CD14-positive monocyte (primary cell): ENCODE measurements around the gene SLC4A8. TPM values are rescaled to one million over a fixed set of nuclear protein-coding genes. Genes with fewer than 3 reads are reported as not detected.
A peak's percentile ranks its signal among the peaks of the same experiment; 100 is the strongest.

Experiments used
- DNase-seq, 3 donors: peaks; one replicate each; pipeline ENCODE4 v3.0.0-alpha.2; 2011 to 2022
- H2AFZ ChIP-seq: 2 replicates; pipeline ENCODE4 v1.6.0; 2012; ENCODE audit warnings: mild to moderate bottlenecking, low read depth, low read length, inconsistent platforms; ENCODE audit not compliant: insufficient read depth, poor library complexity, severe bottlenecking
- H3K27ac ChIP-seq, 2 donors: 1 replicate in 1 of 2; 2 replicates in 1 of 2; pipeline ENCODE4 v1.5.1; 2012 to 2013; ENCODE audit warnings: low read length in 2 of 2, control low read depth in 1 of 2, inconsistent platforms in 1 of 2, low read depth in 1 of 2, mild to moderate bottlenecking in 1 of 2
- H3K27me3 ChIP-seq, 2 donors: one replicate each; pipeline versions ENCODE4 v1.6.0 to v1.6.1; 2011 to 2013; ENCODE audit warnings: low read length in 2 of 2; ENCODE audit not compliant: control insufficient read depth in 2 of 2, insufficient read depth in 2 of 2
- H3K36me3 ChIP-seq, 2 donors: replicated peaks in 1 of 2; 1 replicate in 1 of 2; 2 replicates in 1 of 2; pipeline versions ENCODE4 v1.5.1 to v1.6.1; 2012 to 2013; ENCODE audit warnings: low read length in 2 of 2, control low read depth in 1 of 2, inconsistent platforms in 1 of 2, mild to moderate bottlenecking in 1 of 2; ENCODE audit not compliant: insufficient read depth in 2 of 2, control insufficient read depth in 1 of 2
- H3K4me1 ChIP-seq, 2 donors: 1 replicate in 1 of 2; 2 replicates in 1 of 2; pipeline versions ENCODE4 v1.5.1 to v1.6.1; 2012 to 2013; ENCODE audit warnings: low read length in 2 of 2, control low read depth in 1 of 2, inconsistent platforms in 1 of 2, mild to moderate bottlenecking in 1 of 2, moderate library complexity in 1 of 2; ENCODE audit not compliant: insufficient read depth in 2 of 2, control insufficient read depth in 1 of 2
- H3K4me2 ChIP-seq: replicated peaks from 2 replicates; pipeline ENCODE3; 2012; ENCODE audit warnings: low read length, moderate library complexity, mild to moderate bottlenecking; ENCODE audit not compliant: poor library complexity, severe bottlenecking; ENCODE audit errors: extremely low read depth
- H3K4me3 ChIP-seq, 3 experiments: fragments of 200-600 bp in 1 of 3; sonication (generic) in 1 of 3; replicated peaks in 1 of 3; 1 replicate in 2 of 3; 2 replicates in 1 of 3; pipeline ENCODE4 v1.5.1; 2011 to 2013; ENCODE audit warnings: low read length in 3 of 3, mild to moderate bottlenecking in 3 of 3, control low read depth in 2 of 3, low read depth in 2 of 3, inconsistent platforms in 1 of 3, moderate library complexity in 1 of 3
- H3K79me2 ChIP-seq: 2 replicates; pipeline ENCODE4 v1.6.0; 2012; ENCODE audit warnings: mild to moderate bottlenecking, control low read depth, inconsistent platforms, low read length, moderate library complexity; ENCODE audit not compliant: insufficient read depth
- H3K9ac ChIP-seq: 2 replicates; pipeline ENCODE4 v1.6.0; 2017; ENCODE audit warnings: low read length, mild to moderate bottlenecking; ENCODE audit not compliant: insufficient read depth, poor library complexity, severe bottlenecking
- H3K9me3 ChIP-seq, 2 donors: replicated peaks in 1 of 2; 1 replicate in 1 of 2; 2 replicates in 1 of 2; pipeline versions ENCODE4 v1.5.1 to v1.6.1; 2012 to 2013; ENCODE audit warnings: low read length in 2 of 2, control low read depth in 1 of 2; ENCODE audit not compliant: control insufficient read depth in 1 of 2, insufficient read depth in 1 of 2
- H4K20me1 ChIP-seq: 2 replicates; pipeline ENCODE4 v1.6.0; 2012; ENCODE audit warnings: mild to moderate bottlenecking, low read length, control low read depth, moderate library complexity; ENCODE audit not compliant: insufficient read depth
- H3K27ac Mint-ChIP-seq, 7 donors: one replicate each; pipeline ENCODE4 v1.8.0; 2020; ENCODE audit warnings: mild to moderate bottlenecking in 7 of 7, mixed read lengths in 7 of 7, moderate library complexity in 6 of 7, inconsistent platforms in 2 of 7
- H3K27me3 Mint-ChIP-seq, 3 donors: one replicate each; pipeline ENCODE4 v1.8.0; 2021 to 2022; ENCODE audit warnings: low read depth in 3 of 3, mild to moderate bottlenecking in 3 of 3, mixed read lengths in 3 of 3, moderate library complexity in 3 of 3, inconsistent platforms in 1 of 3
- H3K36me3 Mint-ChIP-seq, 2 donors: one replicate each; pipeline ENCODE4 v1.8.0; 2020; ENCODE audit warnings: mixed read lengths in 2 of 2, inconsistent platforms in 1 of 2, mild to moderate bottlenecking in 1 of 2
- H3K4me1 Mint-ChIP-seq: one replicate; pipeline ENCODE4 v1.8.0; 2020; ENCODE audit warnings: mild to moderate bottlenecking, mixed read lengths
- H3K4me3 Mint-ChIP-seq, 2 donors: one replicate each; pipeline ENCODE4 v1.8.0; 2020; ENCODE audit warnings: mild to moderate bottlenecking in 2 of 2, mixed read lengths in 2 of 2, moderate library complexity in 1 of 2
- H3K9me3 Mint-ChIP-seq, 7 donors: one replicate each; pipeline ENCODE4 v1.8.0; 2020 to 2022; ENCODE audit warnings: mixed read lengths in 7 of 7, mild to moderate bottlenecking in 6 of 7, moderate library complexity in 6 of 7, inconsistent platforms in 2 of 7
- WGBS: methylation state at CpG from one replicate; pipeline ENCODE4 v1.1.5; 2013; ENCODE audit warnings: missing lambda C conversion rate; ENCODE audit not compliant: insufficient coverage; 5-methylcytosine and 5-hydroxymethylcytosine counted together
- intact Hi-C, 2 donors: fragments of 100-400 bp; cut with micrococcal nuclease; formaldehyde crosslinking; loops; one replicate each; pipeline versions ENCODE4 v1.15.0 to v1.15.1; 2023
- polyA plus RNA-seq, 3 donors: library from polyadenylated mRNA; depleted of rRNA in 1 of 3; unstranded in 2 of 3; stranded (reverse) in 1 of 3; fragments of 300-500 nt in 2 of 3; fragments of >200 nt in 1 of 3; fragmentation: Illumina TruSeq in 2 of 3; gene quantifications; 1 replicate in 2 of 3; 2 replicates in 1 of 3; pipeline ENCODE4 v1.2.3, GENCODE V29; 2012 to 2021
- TF ChIP-seq, protein P1 (sequence below): fragments of 200-600 bp; IDR thresholded peaks from one replicate; pipeline ENCODE4 v1.8.0; 2022; ENCODE audit warnings: antibody characterized with exemption, mild to moderate bottlenecking

SLC4A8 gene
- polyA plus RNA-seq, 3 donors, result 1.9 to 5.4 (median 2.3) TPM

GRCh38 chr12:51517316-51517715 lies 92.7 kb downstream of the SLC4A8 start:
- peaks cover 0 to 4% (median 0%) of the 10 kb centered on the region in 3 donors for H3K27me3 Mint-ChIP-seq
- Histone ChIP-seq H2AFZ (no peak overlapping the region), H3K4me3 (no peak overlapping the region), H3K4me1 (no peaks in the 10 kb centered on the region), H3K79me2 (no peaks in the 10 kb centered on the region), H3K36me3 (no peaks in the 10 kb centered on the region), H3K4me2 (no peak overlapping the region), H3K9me3 (no peaks in the 10 kb centered on the region), H3K27me3 (no peaks in the 10 kb centered on the region), H3K27ac (no peak overlapping the region), H4K20me1 (no peaks in the 10 kb centered on the region), H3K9ac (no peak overlapping the region)
- DNase-seq, result no peak
- TF ChIP-seq, protein P1, sequence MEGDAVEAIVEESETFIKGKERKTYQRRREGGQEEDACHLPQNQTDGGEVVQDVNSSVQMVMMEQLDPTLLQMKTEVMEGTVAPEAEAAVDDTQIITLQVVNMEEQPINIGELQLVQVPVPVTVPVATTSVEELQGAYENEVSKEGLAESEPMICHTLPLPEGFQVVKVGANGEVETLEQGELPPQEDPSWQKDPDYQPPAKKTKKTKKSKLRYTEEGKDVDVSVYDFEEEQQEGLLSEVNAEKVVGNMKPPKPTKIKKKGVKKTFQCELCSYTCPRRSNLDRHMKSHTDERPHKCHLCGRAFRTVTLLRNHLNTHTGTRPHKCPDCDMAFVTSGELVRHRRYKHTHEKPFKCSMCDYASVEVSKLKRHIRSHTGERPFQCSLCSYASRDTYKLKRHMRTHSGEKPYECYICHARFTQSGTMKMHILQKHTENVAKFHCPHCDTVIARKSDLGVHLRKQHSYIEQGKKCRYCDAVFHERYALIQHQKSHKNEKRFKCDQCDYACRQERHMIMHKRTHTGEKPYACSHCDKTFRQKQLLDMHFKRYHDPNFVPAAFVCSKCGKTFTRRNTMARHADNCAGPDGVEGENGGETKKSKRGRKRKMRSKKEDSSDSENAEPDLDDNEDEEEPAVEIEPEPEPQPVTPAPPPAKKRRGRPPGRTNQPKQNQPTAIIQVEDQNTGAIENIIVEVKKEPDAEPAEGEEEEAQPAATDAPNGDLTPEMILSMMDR, result no peak
- intact Hi-C loops, result no loop called here
- no peak overlapping the region for H3K4me3 Mint-ChIP-seq
- no peaks in the 10 kb centered on the region for H3K9me3 Mint-ChIP-seq
- peak overlapping the region in 1 of 7 donors; percentile 1 for H3K27ac Mint-ChIP-seq
- 89% methylated on average over 2 of the region's 3 CpGs for WGBS
- H3K4me1 Mint-ChIP-seq, result no peaks in the 10 kb centered on the region
- H3K36me3 Mint-ChIP-seq, result no peaks in the 10 kb centered on the region

DNA sequence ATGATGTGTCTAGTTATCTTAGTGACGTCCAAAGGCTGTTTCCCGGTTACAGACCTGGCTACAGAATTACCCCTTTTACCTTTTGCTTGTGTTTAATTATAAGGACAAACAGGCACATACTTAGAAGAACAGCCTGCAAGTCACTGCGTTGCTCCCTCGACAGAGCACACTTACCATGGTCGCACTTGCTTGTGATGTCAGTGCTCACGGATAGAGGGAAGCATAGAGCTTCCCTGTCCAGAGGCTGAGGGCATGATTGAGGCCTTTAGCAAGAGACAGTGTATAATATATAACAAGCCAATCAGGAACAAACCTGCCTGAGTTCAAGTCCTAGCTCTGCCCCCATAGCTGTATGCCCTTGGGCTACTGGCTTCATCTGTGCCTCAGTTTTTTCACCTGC lies 93.2 kb downstream of the SLC4A8 start:
- no peak for DNase-seq
- Histone ChIP-seq H3K4me1 (no peaks in the 10 kb centered on the region), H2AFZ (no peak overlapping the region), H3K27ac (no peak overlapping the region), H3K9ac (no peak overlapping the region), H3K4me3 (no peak overlapping the region), H4K20me1 (no peaks in the 10 kb centered on the region), H3K9me3 (no peaks in the 10 kb centered on the region), H3K36me3 (no peaks in the 10 kb centered on the region), H3K27me3 (no peaks in the 10 kb centered on the region), H3K4me2 (no peak overlapping the region), H3K79me2 (no peaks in the 10 kb centered on the region)
- intact Hi-C loops, result no loop called here
- 93% methylated on average over 4 of the region's 6 CpGs for WGBS
- Mint-ChIP-seq H3K27me3 (peaks cover 0 to 4% (median 0%) of the 10 kb centered on the region in 3 donors), H3K27ac (no peak overlapping the region), H3K9me3 (no peaks in the 10 kb centered on the region), H3K4me3 (no peak overlapping the region), H3K36me3 (no peaks in the 10 kb centered on the region), H3K4me1 (no peaks in the 10 kb centered on the region)
- TF ChIP-seq, protein P1, result no peak
